H9 (cell line): Measurements from ENCODE around the gene ZNF212. TPM values are rescaled to one million over a fixed set of nuclear protein-coding genes. Genes with fewer than 3 reads are reported as not detected.

Experiments used
- DNase-seq: peaks from one replicate; pipeline ENCODE4 v3.0.0-alpha.2; 2017
- H2AFZ ChIP-seq: one replicate; pipeline ENCODE4 v1.6.1; 2013; ENCODE audit warnings: mild to moderate bottlenecking, low read length, control low read depth, moderate library complexity
- H2AK5ac ChIP-seq: 2 replicates; pipeline ENCODE4 v1.6.1; 2013; ENCODE audit warnings: low read length, control low read depth, mixed read lengths; ENCODE audit not compliant: insufficient read length
- H2BK120ac ChIP-seq: one replicate; pipeline ENCODE4 v1.6.1; 2013; ENCODE audit warnings: low read depth, mild to moderate bottlenecking, low read length, control low read depth, inconsistent platforms; ENCODE audit not compliant: poor library complexity, severe bottlenecking
- H2BK12ac ChIP-seq: 2 replicates; pipeline ENCODE4 v1.6.1; 2013; ENCODE audit warnings: low read length, control low read depth, mixed read lengths, low read depth; ENCODE audit not compliant: insufficient read length
- H2BK15ac ChIP-seq: 2 replicates; pipeline ENCODE4 v1.6.1; 2013; ENCODE audit warnings: low read depth, low read length, control low read depth
- H2BK20ac ChIP-seq: one replicate; pipeline ENCODE4 v1.6.1; 2013; ENCODE audit warnings: low read depth, mild to moderate bottlenecking, low read length, control low read depth, inconsistent platforms; ENCODE audit not compliant: poor library complexity, severe bottlenecking
- H2BK5ac ChIP-seq: 2 replicates; pipeline ENCODE4 v1.6.1; 2013; ENCODE audit warnings: low read length, control low read depth, mixed read lengths; ENCODE audit not compliant: insufficient read length
- H3K14ac ChIP-seq: 2 replicates; pipeline ENCODE4 v1.6.1; 2013; ENCODE audit warnings: low read length, control low read depth; ENCODE audit not compliant: insufficient read depth
- H3K18ac ChIP-seq: 2 replicates; pipeline ENCODE4 v1.6.1; 2013; ENCODE audit warnings: low read depth, mild to moderate bottlenecking, mixed read lengths, low read length, control low read depth; ENCODE audit not compliant: insufficient read length
- H3K23ac ChIP-seq: 2 replicates; pipeline ENCODE4 v1.6.1; 2013; ENCODE audit warnings: low read length, control low read depth, mixed read lengths, low read depth; ENCODE audit not compliant: insufficient read length
- H3K23me2 ChIP-seq: 2 replicates; pipeline ENCODE4 v1.6.1; 2013; ENCODE audit warnings: low read depth, mild to moderate bottlenecking, mixed read lengths, low read length, control low read depth; ENCODE audit not compliant: insufficient read length, poor library complexity, severe bottlenecking
- H3K27ac ChIP-seq: 2 replicates; pipeline ENCODE4 v1.5.1; 2013; ENCODE audit warnings: low read length, control low read depth, mixed read lengths, low read depth; ENCODE audit not compliant: insufficient read length
- H3K27me3 ChIP-seq: 2 replicates; pipeline ENCODE4 v1.6.1; 2013; ENCODE audit warnings: low read length, control low read depth, inconsistent platforms; ENCODE audit not compliant: insufficient read depth
- H3K4ac ChIP-seq: 2 replicates; pipeline ENCODE4 v1.6.1; 2013; ENCODE audit warnings: low read depth, mild to moderate bottlenecking, control low read depth, inconsistent platforms, low read length, moderate library complexity
- H3K4me1 ChIP-seq: 2 replicates; pipeline ENCODE4 v1.6.1; 2013; ENCODE audit warnings: low read length, control low read depth, inconsistent platforms; ENCODE audit not compliant: insufficient read depth
- H3K4me2 ChIP-seq: 2 replicates; pipeline ENCODE4 v1.6.1; 2013; ENCODE audit warnings: low read length, control low read depth, mixed read lengths; ENCODE audit not compliant: insufficient read length, insufficient read depth
- H3K56ac ChIP-seq: 2 replicates; pipeline ENCODE4 v1.6.1; 2013; ENCODE audit warnings: low read depth, mild to moderate bottlenecking, mixed read lengths, low read length, control low read depth; ENCODE audit not compliant: insufficient read length
- H3K79me1 ChIP-seq: 2 replicates; pipeline ENCODE4 v1.6.1; 2013; ENCODE audit warnings: low read depth, mild to moderate bottlenecking, moderate library complexity, low read length, control low read depth, inconsistent platforms; ENCODE audit not compliant: insufficient read depth, poor library complexity, severe bottlenecking
- H3K79me2 ChIP-seq: 2 replicates; pipeline ENCODE4 v1.6.1; 2013; ENCODE audit warnings: low read length, control low read depth, inconsistent platforms; ENCODE audit not compliant: insufficient read depth
- H3K9ac ChIP-seq: 2 replicates; pipeline ENCODE4 v1.6.1; 2013; ENCODE audit warnings: low read length, control low read depth, mixed read lengths; ENCODE audit not compliant: insufficient read length; ENCODE audit errors: extremely low read depth
- H3K9me3 ChIP-seq: one replicate; pipeline ENCODE4 v1.6.1; 2013; ENCODE audit warnings: low read depth, low read length, inconsistent platforms; ENCODE audit not compliant: control insufficient read depth
- H3T11ph ChIP-seq: one replicate; pipeline ENCODE4 v1.6.1; 2013; ENCODE audit warnings: mild to moderate bottlenecking, low read length, control low read depth, inconsistent platforms
- H4K20me1 ChIP-seq: one replicate; pipeline ENCODE4 v1.6.1; 2013; ENCODE audit not compliant: control insufficient read depth, insufficient read length, insufficient read depth
- H4K5ac ChIP-seq: 2 replicates; pipeline ENCODE4 v1.6.1; 2013; ENCODE audit warnings: low read depth, mild to moderate bottlenecking, mixed read lengths, low read length, control low read depth; ENCODE audit not compliant: insufficient read length
- H4K8ac ChIP-seq: replicated peaks from 2 replicates; pipeline ENCODE4 v1.6.1; 2013; ENCODE audit warnings: low read length, control low read depth, mixed read lengths, low read depth; ENCODE audit not compliant: insufficient read length
- H4K91ac ChIP-seq: 2 replicates; pipeline ENCODE4 v1.6.1; 2013; ENCODE audit warnings: low read depth, mild to moderate bottlenecking, moderate library complexity, mixed read lengths, low read length, control low read depth; ENCODE audit not compliant: insufficient read length
- H3K27ac Mint-ChIP-seq, 3 experiments: 2 replicates in 2 of 3; 3 replicates in 1 of 3; pipeline ENCODE4 v1.8.0; 2020 to 2021; ENCODE audit warnings: mixed read lengths in 3 of 3, mild to moderate bottlenecking in 1 of 3, moderate library complexity in 1 of 3
- H3K27me3 Mint-ChIP-seq: 2 replicates; pipeline ENCODE4 v1.8.0; 2021; ENCODE audit warnings: low read depth, mild to moderate bottlenecking, moderate library complexity, mixed read lengths
- H3K36me3 Mint-ChIP-seq, 3 experiments: 2 replicates in 2 of 3; 3 replicates in 1 of 3; pipeline ENCODE4 v1.8.0; 2020 to 2021; ENCODE audit warnings: low read depth in 3 of 3, mixed read lengths in 3 of 3; ENCODE audit not compliant: insufficient read depth in 1 of 3
- H3K4me1 Mint-ChIP-seq, 2 experiments: 2 replicates each; pipeline ENCODE4 v1.8.0; 2020; ENCODE audit warnings: mixed read lengths in 2 of 2
- H3K4me3 Mint-ChIP-seq, 2 experiments: 2 replicates in 1 of 2; 3 replicates in 1 of 2; pipeline ENCODE4 v1.8.0; 2020 to 2021; ENCODE audit warnings: mild to moderate bottlenecking in 2 of 2, mixed read lengths in 2 of 2, moderate library complexity in 1 of 2
- H3K9me3 Mint-ChIP-seq, 2 experiments: 2 replicates in 1 of 2; 3 replicates in 1 of 2; pipeline ENCODE4 v1.8.0; 2020; ENCODE audit warnings: mild to moderate bottlenecking in 2 of 2, mixed read lengths in 2 of 2, moderate library complexity in 1 of 2
- CTCF ChIP-seq: fragments of 200-600 bp; sonication (generic); conservative IDR thresholded peaks from 3 replicates; pipeline ENCODE4 v1.8.0; 2021; ENCODE audit warnings: antibody characterized with exemption, mild to moderate bottlenecking
- WGBS: extraction: QIAGEN DNeasy Blood & Tissue Kit; methylation state at CpG from one replicate; pipeline ENCODE4 v1.1.7; 2013; ENCODE audit warnings: missing lambda C conversion rate, low lambda C conversion rate, mixed read lengths; ENCODE audit not compliant: insufficient read length; ENCODE audit errors: extremely low coverage; 5-methylcytosine and 5-hydroxymethylcytosine counted together
- total RNA-seq: library from RNA; stranded (reverse); gene quantifications from 2 replicates; pipeline ENCODE4 v1.2.1, GENCODE V29; 2021

Gene ZNF212
- total RNA-seq, 1 experiment from 2014 or later, result 21.1 TPM

- H4K8ac ChIP-seq, result no peak overlapping the region
- H3K4me2 ChIP-seq, result no peak overlapping the region
- Mint-ChIP-seq H3K36me3 (peaks cover 2 to 17% (median 8%) of the 10 kb centered on the region in 3 experiments), H3K27me3 (no peaks in the 10 kb centered on the region), H3K27ac (peak overlapping the region in 2 of 3 experiments; percentile 28 to 35; a peak in 1 of 7 replicates), H3K9me3 (no peaks in the 10 kb centered on the region), H3K4me3 (no peak overlapping the region), H3K4me1 (peaks cover 2 to 6% of the 10 kb centered on the region in 2 experiments)
- H3K23ac ChIP-seq, result no peak overlapping the region
- no peak overlapping the region for H2BK20ac ChIP-seq
- no peaks in the 10 kb centered on the region for H3K79me2 ChIP-seq
- H4K91ac ChIP-seq, result no peak overlapping the region
- no peak overlapping the region for H3T11ph ChIP-seq
- no peak overlapping the region for H4K5ac ChIP-seq
- H3K23me2 ChIP-seq, result no peaks in the 10 kb centered on the region
- no peak overlapping the region for H2BK12ac ChIP-seq
- H3K27me3 ChIP-seq, result no peaks in the 10 kb centered on the region
- no peak overlapping the region for H3K14ac ChIP-seq
- H3K4me1 ChIP-seq, result no peaks in the 10 kb centered on the region
- TF ChIP-seq CTCF, result no peak
- no peak overlapping the region for H3K4ac ChIP-seq
- H3K79me1 ChIP-seq, result no peaks in the 10 kb centered on the region
- H4K20me1 ChIP-seq, result no peaks in the 10 kb centered on the region
- no peak for DNase-seq
- H3K18ac ChIP-seq, result no peak overlapping the region
- no peak overlapping the region for H2BK120ac ChIP-seq
- WGBS, result no CpG with 5 or more reads among the region's 16 CpGs
- H3K9ac ChIP-seq, result no peak overlapping the region
- no peak overlapping the region for H3K56ac ChIP-seq
- no peak overlapping the region for H2AK5ac ChIP-seq
- H3K27ac ChIP-seq, result no peak overlapping the region
- no peak overlapping the region for H2BK5ac ChIP-seq
- H2AFZ ChIP-seq, result no peak overlapping the region
- H3K9me3 ChIP-seq, result no peaks in the 10 kb centered on the region
- H2BK15ac ChIP-seq, result no peak overlapping the region
Observed at GRCh38 chr7:149291781-149292461, 52.5 kb downstream of the ZNF212 start.
